Brain pericyte (primary cell): Measurements from ENCODE around the gene ZNF282.
"Not testable (repeated sequence)": the region's sequence is repeated elsewhere in the genome, so short reads cannot be mapped to it uniquely, and the experiment has no call there.

Experiments used
- DNase-seq: peaks from one replicate; pipeline ENCODE4 v3.0.0-alpha.2; 2012; ENCODE audit warnings: low read depth, low spot score

ZNF282 gene

DNA sequence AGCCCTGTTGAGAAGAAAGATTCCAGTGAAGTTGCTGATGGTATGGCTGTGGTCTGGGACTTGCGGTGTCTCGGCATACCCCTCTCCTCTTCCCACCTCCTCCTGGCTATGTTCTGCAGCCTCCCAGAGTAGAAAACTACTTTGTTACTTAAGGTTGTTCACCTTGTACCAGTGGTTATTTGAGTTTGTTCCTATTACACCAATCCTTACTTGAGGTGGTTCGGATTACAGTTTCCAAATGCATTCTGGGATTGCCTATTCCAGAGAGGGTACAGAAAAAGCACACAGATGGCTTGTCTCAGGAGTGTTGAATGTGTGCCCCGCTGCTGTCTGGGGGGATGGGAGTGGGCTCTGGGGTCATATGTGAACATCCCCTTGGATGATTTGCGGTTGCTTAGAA is 59.8 kb downstream of the ZNF282 start:
- no peak for DNase-seq

GRCh38 chr7:149256568-149256967 is 61.2 kb downstream of the ZNF282 start:
- DNase-seq: no peak

DNA sequence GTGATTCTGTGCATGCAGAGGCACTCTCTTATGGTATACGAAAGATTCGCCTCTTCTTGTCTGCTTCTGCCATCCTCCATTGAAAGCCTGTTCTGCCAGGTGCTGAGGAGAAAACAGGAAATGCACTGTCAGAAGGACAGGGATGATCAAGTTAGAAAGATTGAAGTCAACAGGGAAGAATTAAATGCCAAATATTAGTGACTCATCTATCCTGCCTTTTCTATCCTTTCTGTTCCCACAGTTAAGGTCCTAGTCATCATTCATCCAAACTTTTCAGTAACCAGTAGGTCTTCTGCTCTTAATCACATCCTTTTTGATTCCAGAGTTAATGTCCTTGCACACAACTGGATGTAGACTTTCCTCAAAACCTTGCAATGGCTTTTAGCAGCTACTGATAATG is 61.8 kb downstream of the ZNF282 start:
- no peak for DNase-seq

DNA sequence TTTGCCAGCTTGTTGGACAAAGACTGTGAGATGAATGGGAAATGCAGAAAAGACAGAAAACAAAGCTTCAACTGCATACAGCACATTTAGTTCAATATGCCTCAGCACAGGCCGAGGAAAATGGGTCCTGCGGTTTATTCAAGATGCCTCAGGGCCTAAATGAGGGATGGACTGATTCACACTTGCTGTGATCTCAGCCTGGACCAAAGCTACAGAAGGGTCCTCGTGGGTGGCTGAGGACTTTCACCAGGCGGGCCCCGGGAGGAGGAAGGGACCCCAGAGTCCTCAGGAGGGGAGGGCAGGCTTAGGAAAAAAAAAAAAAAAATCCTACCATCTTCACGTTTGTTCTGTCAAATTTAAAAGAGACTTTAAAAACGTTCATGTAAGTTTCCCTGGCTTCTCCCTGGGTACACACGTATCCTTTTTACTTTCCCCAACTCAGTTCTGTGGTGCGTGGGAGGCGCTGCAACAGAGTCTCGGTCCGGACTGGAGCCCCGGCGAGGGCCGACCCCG is 66.0 kb downstream of the ZNF282 start:
- no peak for DNase-seq

GRCh38 chr7:149261829-149262617 is 66.7 kb downstream of the ZNF282 start, which contains the start of gene ZNF783:
TSS of gene ZNF783 (plus strand) at chr7:149262196. CDS start at chr7:149262334, 138 bp downstream.
- peak; percentile 43 for DNase-seq

DNA sequence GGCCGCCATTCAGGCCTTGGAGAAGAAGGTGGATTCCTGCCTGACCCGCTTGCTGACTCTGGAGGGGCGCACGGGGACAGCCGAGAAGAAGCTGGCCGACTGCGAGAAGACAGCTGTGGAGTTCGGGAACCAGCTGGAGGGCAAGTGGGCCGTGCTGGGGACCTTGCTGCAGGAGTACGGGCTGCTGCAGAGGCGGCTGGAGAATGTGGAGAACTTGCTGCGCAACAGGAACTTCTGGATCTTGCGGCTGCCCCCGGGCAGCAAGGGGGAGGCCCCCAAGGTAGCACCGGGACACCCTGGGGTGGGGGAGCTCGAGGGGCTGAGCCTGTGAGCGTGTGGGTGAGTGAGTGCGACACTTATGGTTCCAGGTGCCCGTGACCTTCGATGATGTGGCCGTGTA is 71.1 kb downstream of the ZNF282 start:
- no peak for DNase-seq

GRCh38 chr7:149267733-149268132 is 72.4 kb downstream of the ZNF282 start:
- no peak for DNase-seq

- DNase-seq: not testable (repeated sequence)
These were observed 79.1 kb downstream of the ZNF282 start for GRCh38 chr7:149274424-149274823.
